ENCODE data around the gene MTMR6. TPM values are rescaled to one million over a fixed set of nuclear protein-coding genes. Genes with fewer than 3 reads are reported as not detected.

Gene MTMR6
- total RNA-seq, 2 donors from 2014 or later = 11.0 to 16.3 TPM

DNA sequence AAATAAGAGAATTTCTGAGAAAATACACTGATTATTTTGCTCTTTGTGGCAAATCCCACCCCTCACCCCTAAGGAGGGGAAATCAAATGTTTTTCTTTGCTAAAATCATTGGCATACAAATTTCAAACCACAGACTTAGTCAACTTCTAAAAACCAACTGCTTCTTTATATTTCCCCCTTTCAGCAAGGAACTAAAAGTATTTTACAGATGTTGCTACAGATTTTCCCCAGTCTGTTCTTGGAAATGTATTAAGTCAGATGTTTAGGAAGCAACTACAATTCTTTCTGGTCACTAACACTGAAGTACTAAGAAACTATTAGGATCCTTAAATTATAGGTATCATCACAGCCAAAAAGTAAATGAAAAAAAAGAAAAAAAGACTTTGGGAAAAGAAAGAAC, 6.9 kb downstream of the MTMR6 start:
- DNase-seq = no peak
- TF ChIP-seq, protein P1, sequence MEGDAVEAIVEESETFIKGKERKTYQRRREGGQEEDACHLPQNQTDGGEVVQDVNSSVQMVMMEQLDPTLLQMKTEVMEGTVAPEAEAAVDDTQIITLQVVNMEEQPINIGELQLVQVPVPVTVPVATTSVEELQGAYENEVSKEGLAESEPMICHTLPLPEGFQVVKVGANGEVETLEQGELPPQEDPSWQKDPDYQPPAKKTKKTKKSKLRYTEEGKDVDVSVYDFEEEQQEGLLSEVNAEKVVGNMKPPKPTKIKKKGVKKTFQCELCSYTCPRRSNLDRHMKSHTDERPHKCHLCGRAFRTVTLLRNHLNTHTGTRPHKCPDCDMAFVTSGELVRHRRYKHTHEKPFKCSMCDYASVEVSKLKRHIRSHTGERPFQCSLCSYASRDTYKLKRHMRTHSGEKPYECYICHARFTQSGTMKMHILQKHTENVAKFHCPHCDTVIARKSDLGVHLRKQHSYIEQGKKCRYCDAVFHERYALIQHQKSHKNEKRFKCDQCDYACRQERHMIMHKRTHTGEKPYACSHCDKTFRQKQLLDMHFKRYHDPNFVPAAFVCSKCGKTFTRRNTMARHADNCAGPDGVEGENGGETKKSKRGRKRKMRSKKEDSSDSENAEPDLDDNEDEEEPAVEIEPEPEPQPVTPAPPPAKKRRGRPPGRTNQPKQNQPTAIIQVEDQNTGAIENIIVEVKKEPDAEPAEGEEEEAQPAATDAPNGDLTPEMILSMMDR (IDR thresholded peaks at IDR 0.05) = no peak
- intact Hi-C loops (cut with DNase I) = no loop called here

DNA sequence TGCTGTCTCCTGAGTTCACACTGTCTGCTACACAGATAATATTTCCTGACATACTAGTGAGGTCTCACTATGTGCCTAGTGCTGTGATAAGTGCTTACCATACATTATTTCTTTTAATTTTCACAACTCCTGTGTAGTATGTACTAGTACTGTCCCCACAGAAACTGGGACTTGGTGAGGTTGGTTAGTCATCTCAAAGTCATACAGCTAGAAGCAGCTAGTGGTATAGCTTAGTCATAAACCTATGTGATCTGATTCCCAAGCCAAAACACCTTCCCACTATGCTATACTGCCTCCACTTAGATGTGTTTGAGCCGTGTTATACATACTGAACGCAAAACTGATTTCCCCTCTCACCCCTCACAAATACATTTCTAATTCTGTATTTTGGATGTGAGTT, 10.5 kb downstream of the MTMR6 start:
- Histone ChIP-seq H3K27me3 (no peaks in the 10 kb centered on the region), H3K4me1 (no peaks in the 10 kb centered on the region), H3K4me3 (no peak overlapping the region), H3K9me3 (no peaks in the 10 kb centered on the region), H3K27ac (no peak overlapping the region), H3K9ac (ENCODE audit: low read depth in 2 of 2, low read length in 2 of 2) (no peak overlapping the region), H3K36me3 (no peaks in the 10 kb centered on the region)
- TF ChIP-seq, protein P1 (IDR thresholded peaks at IDR 0.05) = no peak
- no peak for DNase-seq
- intact Hi-C loops (cut with DNase I) = no loop called here

More for the DNA sequence above, 6.9 kb downstream of the MTMR6 start:
- Histone ChIP-seq H3K27ac (no peak overlapping the region), H3K4me3 (no peak overlapping the region), H3K27me3 (no peaks in the 10 kb centered on the region), H3K9me3 (no peaks in the 10 kb centered on the region), H3K36me3 (no peaks in the 10 kb centered on the region), H3K9ac (ENCODE audit: low read depth in 2 of 2, low read length in 2 of 2) (no peak overlapping the region), H3K4me1 (peaks cover 6% of the 10 kb centered on the region)

DNA sequence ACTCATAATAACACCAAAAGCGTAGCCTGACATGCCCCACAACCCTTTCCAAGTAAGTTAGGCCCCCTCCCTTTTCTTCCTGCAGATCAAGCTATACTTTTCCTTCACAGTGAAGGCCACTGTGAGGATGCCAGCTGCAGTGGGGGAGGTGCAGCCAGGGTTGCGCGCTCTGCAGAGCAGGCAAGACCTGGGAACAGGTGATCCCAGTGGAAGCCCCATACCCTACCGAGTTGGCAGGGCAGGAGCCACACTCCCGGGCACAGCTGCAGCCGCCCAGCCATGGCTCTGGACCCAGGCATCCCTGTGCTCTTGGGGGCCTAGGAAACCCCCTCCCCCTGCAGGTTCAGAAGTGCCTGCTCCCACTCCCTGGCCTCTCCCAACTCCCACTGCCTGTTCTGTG, 18.7 kb downstream of the MTMR6 start:
- Histone ChIP-seq H3K9me3 (no peaks in the 10 kb centered on the region), H3K4me3 (no peak overlapping the region), H3K27ac (no peak overlapping the region), H3K27me3 (no peaks in the 10 kb centered on the region), H3K9ac (ENCODE audit: low read depth in 2 of 2, low read length in 2 of 2) (no peak overlapping the region), H3K36me3 (no peaks in the 10 kb centered on the region), H3K4me1 (no peaks in the 10 kb centered on the region)
- intact Hi-C loops (cut with DNase I) = no loop called here
- no peak for DNase-seq
- TF ChIP-seq, protein P1 (IDR thresholded peaks at IDR 0.05) = no peak

DNA sequence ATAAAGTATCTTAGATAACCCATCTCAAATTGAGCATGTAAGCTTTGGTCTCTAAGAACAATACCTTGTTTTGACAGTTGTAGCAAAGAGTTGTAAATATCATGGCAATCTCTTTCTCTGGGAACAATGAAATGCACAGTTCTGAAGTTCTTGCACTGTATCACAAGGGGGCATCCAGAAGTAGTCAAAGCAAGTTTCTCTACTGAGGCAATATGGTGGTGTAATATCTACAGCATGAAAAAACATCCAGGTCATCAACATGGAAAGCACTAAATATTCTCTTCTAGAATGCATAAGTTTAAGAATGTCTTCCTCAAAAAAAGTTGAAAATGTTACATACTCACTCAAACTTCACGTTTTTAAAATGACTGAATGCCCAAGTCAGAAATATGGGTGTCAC, 19.6 kb downstream of the MTMR6 start:
- H3K36me3 ChIP-seq = no peaks in the 10 kb centered on the region
- no peaks in the 10 kb centered on the region for H3K9me3 ChIP-seq
- H3K27me3 ChIP-seq = no peaks in the 10 kb centered on the region
- no peaks in the 10 kb centered on the region for H3K4me1 ChIP-seq
- H3K27ac ChIP-seq = no peak overlapping the region
- H3K9ac ChIP-seq (ENCODE audit: low read depth in 2 of 2, low read length in 2 of 2) = no peak overlapping the region
- DNase-seq = no peak
- intact Hi-C loops (cut with DNase I) = no loop called here
- no peak overlapping the region for H3K4me3 ChIP-seq
- TF ChIP-seq, protein P1 (IDR thresholded peaks at IDR 0.05) = no peak

DNA sequence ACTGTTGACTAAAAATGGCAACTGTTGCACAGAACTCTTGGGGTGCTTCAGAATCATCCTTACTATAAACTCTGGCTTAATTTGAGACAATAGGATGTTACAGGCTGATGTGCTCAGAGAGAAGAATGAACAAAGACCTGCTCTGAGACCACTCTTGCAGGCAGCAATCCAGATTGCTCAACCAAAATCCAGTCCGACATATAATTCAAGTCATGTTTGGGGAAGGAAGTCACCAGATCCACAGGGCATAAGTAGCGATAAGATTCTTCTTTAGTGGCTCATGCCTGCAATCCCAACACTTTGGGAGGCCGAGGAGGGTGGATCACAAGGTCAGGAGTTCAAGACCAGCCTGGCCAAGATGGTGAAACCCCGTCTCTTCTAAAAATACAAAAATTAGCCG, 20.6 kb downstream of the MTMR6 start:
- no peaks in the 10 kb centered on the region for H3K36me3 ChIP-seq
- intact Hi-C loops (cut with DNase I) = no loop called here
- no peak overlapping the region for H3K9ac ChIP-seq (ENCODE audit: low read depth in 2 of 2, low read length in 2 of 2)
- TF ChIP-seq, protein P1 (IDR thresholded peaks at IDR 0.05) = no peak
- DNase-seq = no peak
- H3K4me1 ChIP-seq = no peaks in the 10 kb centered on the region
- H3K9me3 ChIP-seq = no peaks in the 10 kb centered on the region
- H3K4me3 ChIP-seq = no peak overlapping the region
- no peak overlapping the region for H3K27ac ChIP-seq
- no peaks in the 10 kb centered on the region for H3K27me3 ChIP-seq

DNA sequence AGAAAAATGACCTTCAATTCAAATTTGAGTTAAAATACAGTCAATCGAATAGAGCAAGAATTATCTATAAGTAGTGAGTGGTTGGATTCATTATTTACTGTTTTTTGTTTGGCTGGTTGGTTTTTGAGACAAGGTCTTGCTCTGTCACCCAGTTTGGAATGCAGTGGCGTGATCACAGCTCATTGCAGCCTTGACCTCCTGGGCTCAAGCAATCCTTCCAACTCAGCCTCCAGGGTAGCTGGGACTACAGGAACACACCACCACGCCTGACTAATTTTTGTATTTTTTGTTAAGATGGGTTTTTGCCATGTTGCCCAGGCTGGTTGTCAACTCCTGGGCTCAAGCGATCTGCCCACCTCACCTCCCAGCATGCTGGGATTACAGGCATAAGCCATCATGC, 25.0 kb downstream of the MTMR6 start:
- Histone ChIP-seq H3K27me3 (no peaks in the 10 kb centered on the region), H3K9ac (ENCODE audit: low read depth in 2 of 2, low read length in 2 of 2) (no peak overlapping the region), H3K4me3 (no peak overlapping the region), H3K27ac (no peak overlapping the region), H3K4me1 (no peaks in the 10 kb centered on the region), H3K36me3 (no peaks in the 10 kb centered on the region), H3K9me3 (no peaks in the 10 kb centered on the region)
- intact Hi-C loops (cut with DNase I) = no loop called here
- TF ChIP-seq, protein P1 (IDR thresholded peaks at IDR 0.05) = no peak
- DNase-seq = no peak
